GM21737 (cell line): ENCODE measurements around the gene IQCE.
"Not testable (repeated sequence)": the region's sequence is repeated elsewhere in the genome, so short reads cannot be mapped to it uniquely, and the experiment has no call there.

Experiments used
- ATAC-seq: cut with Tn5 transposase; IDR thresholded peaks from one replicate; pipeline ENCODE4 v1.9.1; 2021; ENCODE audit warnings: mild to moderate bottlenecking, moderate library complexity; ENCODE audit not compliant: unreplicated experiment

IQCE gene

DNA sequence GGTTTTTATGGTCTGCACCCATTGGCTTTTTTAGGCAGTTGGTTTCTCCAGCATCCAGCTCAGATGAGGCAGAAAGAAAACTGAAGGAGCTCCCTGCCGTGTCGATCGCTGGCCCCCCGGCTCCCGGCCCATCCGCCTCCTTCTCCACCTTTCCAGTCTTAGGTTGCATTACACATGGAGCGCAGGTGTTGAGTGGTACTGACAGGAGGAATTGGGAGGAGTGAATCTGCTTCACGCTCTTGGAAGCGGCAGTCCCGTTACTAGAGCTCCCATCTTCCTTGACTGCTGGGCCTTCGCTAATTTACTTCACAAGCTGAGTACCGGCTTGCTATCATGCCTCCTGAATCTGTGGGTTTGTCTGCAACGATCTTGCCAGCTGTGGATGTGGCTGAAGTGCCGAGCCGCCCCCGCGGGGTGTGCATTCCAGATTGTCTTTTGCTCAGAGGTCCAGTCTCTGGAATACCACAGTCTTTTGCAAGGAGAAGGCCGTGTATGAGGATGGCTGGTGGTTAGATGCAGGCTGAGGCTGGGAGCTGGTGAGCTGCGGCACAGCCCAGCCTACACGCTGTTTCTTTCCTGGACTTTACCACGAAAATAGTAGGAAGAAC lies 17.1 kb downstream of the IQCE start:
- ATAC-seq = no peak

DNA sequence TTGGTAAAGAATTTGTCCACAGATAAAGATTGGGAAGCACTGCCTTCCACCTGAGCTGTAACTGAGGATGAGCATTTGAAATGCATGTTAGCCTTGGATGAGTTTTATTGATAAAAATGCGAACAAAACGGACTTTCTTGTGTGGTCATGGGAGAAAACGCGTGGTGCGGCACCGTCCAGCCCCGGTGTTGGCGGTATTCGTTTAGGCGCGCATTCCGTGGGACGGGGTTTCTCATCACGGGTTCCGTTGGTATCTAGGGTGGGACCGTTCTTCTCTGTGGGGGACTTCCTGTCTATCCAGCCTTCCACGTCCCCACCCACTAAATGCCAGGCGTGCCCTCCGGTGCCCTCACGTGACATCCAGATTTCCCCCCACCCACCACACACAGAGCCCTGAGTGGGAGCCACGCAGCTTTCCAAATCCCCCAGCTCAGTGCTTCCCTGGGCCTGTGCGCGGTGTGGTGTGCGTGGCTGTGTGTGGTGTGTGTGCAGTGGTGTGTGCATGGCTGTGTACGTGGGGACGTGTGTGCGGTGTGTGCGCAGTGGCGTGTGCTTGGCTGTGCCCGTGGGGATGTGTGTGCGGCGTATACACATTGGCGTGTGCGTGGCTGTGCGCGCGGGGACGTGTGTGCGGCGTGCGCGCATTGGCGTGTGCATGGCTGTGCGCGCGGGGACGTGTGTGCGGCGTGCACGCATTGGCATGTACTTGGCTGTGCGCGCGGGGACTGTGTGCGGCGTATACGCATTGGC lies 18.1 kb downstream of the IQCE start:
- ATAC-seq = no peak

DNA sequence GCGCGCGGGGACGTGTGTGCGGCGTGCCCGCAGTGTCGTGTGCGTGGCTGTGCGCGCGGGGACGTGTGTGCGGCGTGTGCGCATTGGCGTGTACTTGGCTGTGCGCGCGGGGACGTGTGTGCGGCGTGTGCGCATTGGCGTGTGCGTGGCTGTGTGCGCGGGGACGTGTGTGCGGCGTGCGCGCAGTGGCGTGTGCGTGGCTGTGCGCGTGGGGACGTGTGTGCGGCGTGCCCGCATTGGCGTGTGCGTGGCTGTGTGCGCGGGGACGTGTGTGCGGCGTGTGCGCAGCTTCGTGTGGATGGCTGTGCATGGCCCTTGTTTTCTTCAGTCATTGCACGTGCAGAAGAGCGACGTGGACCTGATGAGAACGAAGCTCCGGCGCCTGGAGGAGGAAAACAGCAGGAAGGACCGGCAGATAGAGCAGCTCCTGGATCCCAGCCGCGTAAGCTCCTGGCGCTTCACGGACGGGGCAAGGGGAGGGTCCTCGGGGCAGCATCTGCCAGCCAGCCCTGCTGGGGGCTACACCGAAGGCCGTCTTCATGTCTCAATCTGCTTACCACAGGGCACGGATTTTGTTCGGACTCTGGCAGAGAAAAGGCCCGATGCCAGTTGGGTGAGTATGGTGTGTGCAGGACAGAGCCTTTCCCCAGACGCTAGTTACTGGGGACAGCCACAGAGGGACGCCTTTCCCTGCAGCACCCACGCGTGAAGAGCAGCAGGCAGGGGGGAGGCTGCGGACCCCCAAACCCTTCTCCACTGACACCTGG lies 19.3 kb downstream of the IQCE start:
- ATAC-seq = no peak

DNA sequence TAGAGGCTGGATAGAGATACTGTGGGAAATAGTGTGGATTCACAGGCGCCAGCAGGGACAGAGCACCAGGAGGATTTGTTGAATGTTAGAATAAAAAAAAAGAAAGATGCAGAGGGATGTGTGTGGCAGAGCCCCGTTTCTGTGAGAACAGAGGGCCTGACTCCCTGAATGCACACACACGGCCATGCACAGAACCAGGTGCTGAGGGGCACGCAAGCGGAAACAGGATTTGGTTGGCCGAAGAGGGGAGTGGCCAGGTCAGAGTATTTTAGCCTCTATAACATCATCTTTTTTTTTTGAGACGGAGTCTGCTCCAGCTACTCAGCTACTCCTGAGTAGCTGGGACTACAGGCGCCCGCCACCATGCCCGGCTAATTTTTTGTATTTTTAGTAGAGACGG lies 21.9 kb downstream of the IQCE start:
- no peak for ATAC-seq

DNA sequence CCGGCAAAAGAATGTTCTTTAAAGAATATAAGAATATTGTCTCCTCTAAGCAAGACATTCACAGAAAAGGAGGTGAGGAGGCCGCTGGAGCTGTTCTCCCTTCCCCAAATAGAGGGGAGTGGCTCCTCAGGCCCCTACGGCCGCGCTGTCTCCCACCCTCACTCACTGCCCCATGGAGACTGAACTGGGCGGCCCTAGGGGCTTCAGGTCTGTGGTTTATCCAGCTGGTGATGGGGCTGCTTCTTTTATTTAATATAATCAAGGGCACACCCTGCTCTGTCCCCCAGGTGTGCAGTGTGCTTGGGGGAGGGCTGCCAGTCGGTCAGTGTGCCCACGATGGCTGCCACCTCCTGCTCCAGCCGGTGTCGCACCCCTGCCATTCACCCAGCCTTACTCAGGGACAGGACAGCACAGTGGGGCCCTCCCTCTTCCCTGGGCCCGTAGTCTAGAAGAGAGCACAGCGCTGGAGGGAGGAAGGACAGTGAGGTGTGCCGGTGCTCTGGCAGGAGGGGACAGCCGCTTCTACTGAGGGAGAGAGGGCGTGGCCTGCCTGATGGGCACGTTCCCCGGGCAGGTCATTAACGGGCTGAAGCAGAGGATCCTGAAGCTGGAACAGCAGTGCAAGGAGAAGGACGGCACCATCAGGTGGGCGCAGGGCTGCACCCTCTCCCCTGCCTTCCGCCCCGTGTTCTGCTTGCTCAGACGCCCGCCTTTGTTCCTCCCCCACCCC lies 23.4 kb downstream of the IQCE start:
- no peak for ATAC-seq

DNA sequence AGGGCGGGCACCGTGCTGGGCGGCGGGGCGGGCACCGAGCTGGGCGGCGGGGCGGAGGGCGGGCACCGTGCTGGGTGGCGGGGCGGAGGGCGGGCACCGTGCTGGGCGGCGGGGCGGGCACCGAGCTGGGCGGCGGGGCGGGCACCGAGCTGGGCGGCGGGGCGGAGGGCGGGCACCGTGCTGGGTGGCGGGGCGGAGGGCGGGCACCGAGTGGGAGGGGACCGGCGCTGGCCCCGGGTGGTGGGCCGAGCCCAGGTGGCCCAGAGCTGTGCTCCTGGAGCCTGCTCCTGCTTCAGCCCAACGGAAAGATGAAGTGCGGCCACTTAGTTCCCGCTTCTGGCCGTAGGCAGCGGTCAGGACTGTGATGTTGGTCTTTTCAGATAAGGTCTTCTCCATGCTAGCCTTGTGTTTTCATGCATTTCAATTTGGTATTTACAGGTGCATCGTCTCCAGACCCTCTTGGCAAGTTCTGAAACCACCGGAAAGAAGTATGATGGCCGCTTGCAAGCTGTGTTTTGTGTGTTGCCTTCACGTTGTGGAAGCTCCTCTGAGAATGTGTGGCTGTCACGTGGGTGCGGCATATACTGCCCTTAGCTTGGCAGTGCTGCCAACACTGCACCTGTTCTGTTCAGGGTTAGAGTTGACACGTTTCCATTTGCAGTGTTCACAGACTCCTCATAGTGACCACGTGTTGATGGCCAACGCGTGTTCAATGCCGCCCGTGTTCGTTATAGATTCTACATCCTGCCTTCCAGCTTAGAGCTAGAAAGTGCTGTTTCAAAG lies 25.2 kb downstream of the IQCE start:
- ATAC-seq = no peak

DNA sequence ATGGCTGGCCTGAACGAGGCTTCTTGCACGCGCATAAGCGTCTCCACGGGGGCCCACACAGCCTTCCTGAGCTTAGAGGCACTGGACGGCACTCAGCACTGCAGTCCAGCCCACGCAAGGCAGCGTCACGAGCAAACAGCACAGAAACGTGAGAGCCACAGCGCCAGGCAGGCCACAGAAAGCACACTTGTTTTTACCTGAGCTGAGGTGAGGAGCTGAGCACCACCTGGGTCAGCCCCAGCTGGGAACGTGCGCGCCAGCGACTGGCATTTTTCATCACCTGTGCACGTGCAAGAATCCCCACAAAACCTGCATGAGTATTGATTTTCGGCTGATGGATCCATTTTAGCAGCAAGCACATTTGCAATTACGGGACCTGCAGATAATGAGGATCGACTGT lies 26.7 kb downstream of the IQCE start:
- no peak for ATAC-seq

DNA sequence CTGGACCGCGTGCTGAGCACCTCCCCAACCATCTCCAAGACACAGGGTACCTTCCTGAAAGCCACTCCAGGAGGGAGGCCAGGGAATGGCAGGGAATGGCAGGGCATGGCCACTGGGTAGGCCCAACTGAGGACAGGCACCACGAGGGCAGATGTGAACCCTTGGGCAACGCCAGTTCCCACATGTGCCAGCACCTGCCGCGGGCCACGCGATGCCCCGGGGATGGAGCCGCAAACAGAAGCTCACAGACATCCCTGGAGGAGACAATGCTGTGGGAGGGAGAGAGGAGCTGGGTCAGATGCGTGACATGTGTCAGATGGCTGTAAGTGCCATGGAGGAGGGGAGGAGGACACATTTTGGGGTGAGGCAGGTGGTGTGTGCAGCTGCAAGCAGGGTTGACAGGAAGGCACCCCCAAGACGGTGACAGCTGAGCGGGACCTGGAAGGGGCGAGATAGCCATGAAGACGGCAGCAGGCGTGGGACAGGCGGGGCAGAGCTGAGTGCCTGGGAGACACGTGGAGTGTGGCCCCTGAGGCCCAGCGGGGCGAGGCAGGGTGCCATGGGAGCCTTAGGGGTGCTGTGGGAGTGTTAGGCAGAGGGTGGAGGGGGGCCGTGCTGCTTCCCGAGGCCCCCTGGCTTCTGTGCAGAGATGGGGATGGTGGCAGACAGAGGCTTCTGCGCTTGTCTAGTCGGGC lies 27.7 kb downstream of the IQCE start:
- no peak for ATAC-seq

DNA sequence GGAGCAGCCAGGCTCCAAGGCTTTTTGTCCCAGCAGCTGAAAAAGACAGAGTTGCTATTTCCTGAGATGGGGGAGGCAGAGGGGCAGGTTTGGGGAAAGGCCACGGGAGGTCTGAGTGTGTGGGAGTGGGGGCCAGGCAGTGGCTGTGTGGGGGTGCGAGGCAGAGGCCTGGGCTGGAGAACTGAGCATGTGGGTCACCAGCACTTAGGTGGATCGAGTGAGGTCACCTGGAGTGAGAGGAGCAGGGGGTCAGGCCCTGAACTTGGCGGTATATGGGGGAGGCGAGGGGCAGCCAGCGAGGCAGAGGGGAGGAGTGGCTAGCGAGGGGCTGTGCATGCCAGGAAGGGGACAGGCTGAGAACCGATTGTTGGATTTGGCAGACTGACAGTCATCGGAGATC lies 28.4 kb downstream of the IQCE start:
- no peak for ATAC-seq

DNA sequence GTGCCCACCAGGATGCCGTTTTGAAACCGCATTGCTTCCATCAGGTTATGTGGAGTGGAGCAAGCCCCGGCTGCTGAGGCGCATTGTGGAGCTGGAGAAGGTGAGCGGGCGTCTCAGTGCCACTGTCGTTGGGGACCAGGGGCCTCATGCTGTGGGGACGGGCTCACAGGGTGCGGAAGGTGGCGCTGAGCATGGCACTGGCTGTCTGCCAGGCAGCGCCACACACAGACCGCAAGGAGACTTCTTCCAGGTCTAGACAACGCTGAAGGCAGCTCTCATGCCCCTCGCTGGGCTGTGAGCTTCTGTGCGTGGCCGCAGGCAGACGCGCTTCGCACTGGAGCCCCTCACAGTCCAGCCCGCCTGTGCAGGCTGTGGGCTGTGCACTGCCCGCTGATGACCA lies 29.0 kb downstream of the IQCE start:
- ATAC-seq = no peak

DNA sequence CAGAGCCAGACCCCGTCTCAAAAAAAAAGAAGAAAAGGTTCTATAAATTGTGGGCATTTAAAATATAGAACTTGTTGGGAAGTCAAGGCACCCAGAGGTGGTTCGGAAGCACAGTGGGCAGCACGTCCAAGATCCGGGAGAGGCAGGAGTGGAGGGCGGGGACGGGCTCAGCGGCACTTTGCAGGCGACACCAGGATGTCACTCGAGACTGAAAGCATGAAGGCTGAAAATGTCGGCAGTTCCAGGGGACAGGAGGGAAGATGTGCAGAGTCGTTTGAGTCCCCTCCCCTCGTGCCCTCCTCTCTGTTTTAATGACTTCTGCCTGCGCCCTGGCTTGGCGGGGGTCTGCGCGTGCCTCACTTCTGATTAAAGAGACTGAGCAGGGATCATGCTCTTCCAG lies 30.6 kb downstream of the IQCE start:
- ATAC-seq = no peak

DNA sequence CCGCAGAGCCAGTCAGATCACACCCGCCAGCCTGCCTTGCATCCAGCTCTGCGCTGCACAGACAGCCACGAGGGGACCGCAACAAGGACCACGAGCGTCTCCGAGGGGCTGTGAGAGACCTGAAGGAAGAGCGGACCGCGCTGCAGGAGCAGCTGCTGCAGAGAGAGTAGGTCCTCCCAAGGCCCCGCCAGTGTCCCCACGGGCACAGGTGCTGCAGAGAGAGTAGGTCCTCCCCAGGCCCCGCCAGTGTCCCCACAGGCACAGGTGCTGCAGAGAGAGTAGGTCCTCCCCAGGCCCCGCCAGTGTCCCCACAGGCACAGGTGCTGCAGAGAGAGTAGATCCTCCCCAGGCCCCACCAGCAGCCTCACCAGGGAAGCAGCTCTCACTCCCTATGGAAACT lies 31.2 kb downstream of the IQCE start:
- ATAC-seq = not testable (repeated sequence)

DNA sequence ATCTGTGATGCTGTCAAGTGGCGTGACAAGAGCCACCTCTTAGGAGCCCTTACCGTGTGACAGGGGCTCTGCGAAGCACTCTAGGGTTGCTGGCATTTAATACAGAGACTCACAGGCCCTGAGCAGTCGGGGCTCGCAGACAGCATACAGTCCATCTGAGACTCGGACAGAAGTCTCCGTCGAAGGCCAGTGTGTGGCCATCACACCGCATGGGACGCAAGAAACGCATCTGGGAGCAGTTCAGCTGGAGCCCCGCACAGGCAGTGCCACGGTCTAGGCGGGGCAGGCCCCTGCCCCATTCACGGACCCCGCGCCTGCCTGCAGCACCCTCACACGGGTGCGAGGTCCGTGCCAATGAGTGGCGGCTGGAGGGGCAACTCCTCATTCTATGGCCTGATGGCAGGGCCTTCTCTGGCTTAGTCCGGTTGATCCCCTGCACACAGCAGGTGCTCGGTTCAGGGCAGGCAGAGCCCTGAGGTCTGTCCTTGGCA lies 33.6 kb downstream of the IQCE start:
- ATAC-seq = no peak

DNA sequence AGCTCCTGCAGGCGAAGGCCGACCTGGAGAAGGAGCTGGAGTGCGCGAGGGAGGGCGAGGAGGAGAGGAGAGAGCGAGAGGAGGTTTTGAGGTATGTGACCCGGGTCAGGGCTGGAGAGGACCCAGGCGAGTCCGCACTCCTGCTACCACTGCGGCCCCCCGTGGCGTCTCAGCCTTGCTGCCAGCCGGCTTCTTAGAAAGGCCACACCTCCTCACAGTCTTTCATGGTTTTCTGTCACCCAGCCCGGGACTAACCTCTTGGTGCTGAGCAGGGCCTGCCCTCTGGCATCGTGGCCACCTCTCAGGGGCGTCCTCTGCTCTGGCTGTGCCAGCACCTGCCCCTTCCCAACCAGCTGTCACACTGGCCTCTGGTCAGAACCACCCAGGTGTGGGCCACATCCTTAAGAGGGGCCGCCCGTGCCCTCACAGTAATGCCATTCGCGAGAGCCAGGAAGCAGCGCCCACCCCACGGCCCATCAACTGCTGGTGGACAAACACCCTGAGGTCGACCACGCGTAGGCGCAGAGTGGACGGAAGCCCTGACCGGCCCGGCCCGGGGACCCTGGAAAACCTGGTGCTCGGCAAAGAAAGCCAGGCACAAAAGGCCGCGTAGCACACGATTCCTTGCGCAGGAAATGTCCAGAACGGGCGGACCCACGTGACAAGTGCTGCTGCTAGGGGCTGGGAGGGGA lies 34.4 kb downstream of the IQCE start:
- ATAC-seq = no peak

DNA sequence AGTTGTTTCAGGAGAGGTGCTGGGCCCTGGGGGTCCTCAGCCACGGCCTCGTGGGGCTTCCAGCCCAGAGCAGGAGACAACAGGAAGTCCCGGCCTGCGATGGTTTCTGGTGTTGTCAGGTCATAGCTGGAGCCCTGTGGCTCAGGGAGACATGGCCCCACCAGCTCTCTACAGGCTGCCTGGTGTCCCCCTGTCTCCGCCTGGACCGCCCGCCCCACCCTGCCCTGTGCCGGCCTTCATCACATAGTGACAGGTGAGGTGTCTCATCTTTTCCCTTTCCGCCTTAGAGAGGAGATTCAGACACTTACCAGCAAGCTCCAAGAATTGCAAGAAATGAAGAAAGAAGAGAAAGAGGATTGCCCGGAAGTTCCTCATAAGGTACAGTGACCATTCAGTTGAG lies 35.8 kb downstream of the IQCE start:
- ATAC-seq = no peak

DNA sequence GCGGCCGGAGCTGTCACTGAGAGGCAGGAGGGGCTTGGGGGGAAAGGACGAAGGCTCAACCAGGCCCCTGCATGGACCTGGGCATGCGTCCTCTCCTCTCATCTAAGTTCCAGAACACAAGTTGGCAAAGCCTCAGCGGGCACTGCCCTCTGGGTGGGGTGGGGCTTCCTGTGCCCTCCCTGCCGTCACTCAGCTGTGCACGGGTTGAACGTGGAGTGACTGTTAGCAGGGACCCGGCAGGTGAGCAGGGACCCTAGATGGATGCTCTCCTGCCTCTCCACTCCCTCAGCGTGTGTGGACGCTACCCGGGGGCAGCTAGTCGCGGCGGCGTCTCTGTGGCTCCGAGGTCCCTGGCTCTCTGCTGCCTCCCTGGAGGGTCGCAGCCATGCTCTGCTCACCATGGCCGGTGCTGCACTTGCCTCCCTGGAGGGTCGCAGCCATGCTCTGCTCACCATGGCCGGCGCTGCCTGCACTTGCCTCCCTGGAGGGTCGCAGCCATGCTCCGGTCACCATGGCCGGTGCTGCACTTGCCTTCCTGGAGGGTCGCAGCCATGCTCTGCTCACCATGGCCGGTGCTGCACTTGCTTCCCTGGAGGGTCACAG lies 36.6 kb downstream of the IQCE start:
- ATAC-seq = no peak

DNA sequence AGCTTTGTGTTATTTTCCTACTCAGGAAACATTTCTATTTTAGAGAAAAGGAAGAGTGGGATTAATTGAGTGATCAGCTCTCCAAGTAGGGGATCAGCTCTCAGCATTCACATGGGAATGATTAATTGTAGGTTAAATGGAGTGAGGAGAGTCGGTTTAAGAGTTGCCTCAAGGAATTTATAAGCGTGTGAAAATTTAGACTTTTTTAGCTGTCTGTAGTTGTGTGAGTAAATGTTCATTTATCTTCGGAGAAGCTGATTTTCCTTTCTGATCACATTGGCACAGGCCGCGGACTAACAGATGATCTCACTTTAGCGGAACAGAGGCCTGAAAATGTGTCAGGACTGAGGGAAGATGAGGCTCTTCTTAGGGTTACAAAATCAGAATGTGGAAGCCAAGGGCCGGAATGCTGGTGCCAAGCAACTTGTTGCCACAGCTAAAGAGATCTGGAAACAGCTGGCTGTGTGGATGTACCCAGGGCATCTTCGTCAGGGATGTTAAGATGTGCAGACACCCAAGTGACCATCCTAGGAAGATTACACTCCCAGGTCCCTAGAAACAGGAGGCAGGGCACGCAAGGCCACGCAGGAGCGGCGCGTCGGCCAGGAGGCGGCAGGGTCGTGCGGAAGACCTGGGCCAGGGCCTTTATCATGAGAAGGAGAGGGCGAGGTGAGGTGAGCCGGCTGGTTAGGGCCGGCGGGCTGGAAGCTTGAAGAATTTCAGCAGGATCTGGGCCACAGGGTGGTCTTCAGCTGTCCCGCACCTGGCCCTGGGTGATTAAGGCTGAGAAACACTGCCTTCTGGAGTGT lies 37.9 kb downstream of the IQCE start:
- no peak for ATAC-seq

DNA sequence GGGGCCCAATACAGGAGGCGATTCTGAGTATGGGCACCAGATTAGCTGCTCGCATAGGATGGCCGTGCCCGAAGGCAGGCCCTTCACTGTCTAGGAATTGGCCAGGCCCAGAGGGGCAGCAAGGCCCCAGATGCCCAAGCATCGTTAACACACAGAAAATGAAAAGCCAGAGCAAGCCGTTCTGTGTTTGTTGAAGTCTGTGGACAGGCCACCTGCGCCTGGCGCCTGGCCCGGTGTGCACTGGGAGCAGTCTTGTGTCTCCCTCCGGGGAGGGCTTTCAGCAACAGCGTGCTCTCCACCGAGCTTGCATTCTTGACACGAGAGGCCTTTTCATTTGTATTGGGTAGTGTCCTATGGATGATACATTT lies 38.5 kb downstream of the IQCE start:
- no peak for ATAC-seq
